Measurements from ENCODE around the gene UBASH3B. TPM values are rescaled to one million over a fixed set of nuclear protein-coding genes. Genes with fewer than 3 reads are reported as not detected.

UBASH3B gene
- total and polyA plus RNA-seq, 2 of the 13 experiments (the other 11 are each of a cell fraction or from before 2014, with no cell fraction given): 4.4 to 7.6 TPM

DNA sequence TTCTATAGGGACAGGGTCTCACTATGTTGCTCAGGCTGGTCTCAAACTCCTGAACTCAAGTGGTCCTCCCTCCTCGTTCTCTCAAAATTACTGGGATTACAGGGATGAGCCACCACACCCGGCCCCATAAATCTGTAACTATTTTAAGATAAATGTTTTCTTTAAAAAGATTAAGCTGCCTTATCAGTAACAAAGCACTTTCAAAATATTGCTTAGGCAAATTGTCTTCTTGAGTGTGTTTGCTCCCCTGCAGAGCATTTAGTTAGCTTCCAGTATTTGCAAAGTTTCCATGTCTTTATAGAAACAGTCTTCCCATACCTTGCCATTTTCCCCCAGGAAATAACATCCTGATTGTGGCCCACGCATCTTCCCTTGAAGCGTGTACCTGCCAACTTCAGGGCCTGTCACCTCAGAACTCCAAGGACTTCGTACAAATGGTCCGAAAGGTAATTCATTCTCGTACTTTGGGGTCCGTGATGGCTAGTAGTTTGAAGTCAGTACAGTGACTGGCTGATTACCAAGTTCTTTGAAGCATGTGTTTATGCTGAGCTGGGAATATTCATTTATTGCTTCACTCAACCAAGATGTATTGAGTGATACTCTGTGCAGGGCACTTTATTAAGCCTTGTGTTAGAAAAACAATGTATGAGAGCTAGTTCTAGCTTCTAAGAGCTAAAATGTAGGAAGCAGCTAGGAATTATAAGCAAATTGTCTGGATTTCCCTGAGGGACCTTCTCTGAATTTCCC is 152.4 kb downstream of the UBASH3B start:
- FAIRE-seq: no peak
- Histone ChIP-seq H3K27ac (ENCODE audit: extremely low read length, insufficient read depth, low read length) (no peak overlapping the region), H3K4me1 (ENCODE audit: insufficient read depth, low read length) (no peaks in the 10 kb centered on the region), H3K9me3 (ENCODE audit: low read length) (no peaks in the 10 kb centered on the region), H3K36me3 (replicated peaks in 1 of 2; ENCODE audit: control insufficient read depth in 1 of 2, insufficient read depth in 2 of 2, low read length in 2 of 2) (no peaks in the 10 kb centered on the region; a peak in 1 of 5 replicates), H4K20me1 (ENCODE audit: insufficient read depth, low read length) (no peaks in the 10 kb centered on the region), H3K79me2 (ENCODE audit: insufficient read depth, low read length) (no peaks in the 10 kb centered on the region), H3K4me2 (ENCODE audit: low read depth, low read length) (no peak overlapping the region), H3K27me3 (ENCODE audit: control insufficient read depth in 1 of 2, insufficient read depth in 2 of 2, low read length in 2 of 2) (no peaks in the 10 kb centered on the region), H3K4me3 (replicated peaks in 1 of 3; ENCODE audit: insufficient read depth in 1 of 3, low read depth in 2 of 3, low read length in 3 of 3) (no peak overlapping the region), H2AFZ (ENCODE audit: low read length) (no peak overlapping the region), H3K9ac (ENCODE audit: insufficient read depth, low read depth, low read length) (no peak overlapping the region)
- no peak for DNase-seq (ENCODE audit: low spot score)
- TF ChIP-seq, protein P1, sequence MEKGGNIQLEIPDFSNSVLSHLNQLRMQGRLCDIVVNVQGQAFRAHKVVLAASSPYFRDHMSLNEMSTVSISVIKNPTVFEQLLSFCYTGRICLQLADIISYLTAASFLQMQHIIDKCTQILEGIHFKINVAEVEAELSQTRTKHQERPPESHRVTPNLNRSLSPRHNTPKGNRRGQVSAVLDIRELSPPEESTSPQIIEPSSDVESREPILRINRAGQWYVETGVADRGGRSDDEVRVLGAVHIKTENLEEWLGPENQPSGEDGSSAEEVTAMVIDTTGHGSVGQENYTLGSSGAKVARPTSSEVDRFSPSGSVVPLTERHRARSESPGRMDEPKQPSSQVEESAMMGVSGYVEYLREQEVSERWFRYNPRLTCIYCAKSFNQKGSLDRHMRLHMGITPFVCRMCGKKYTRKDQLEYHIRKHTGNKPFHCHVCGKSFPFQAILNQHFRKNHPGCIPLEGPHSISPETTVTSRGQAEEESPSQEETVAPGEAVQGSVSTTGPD (CRISPR knock-in tag; IDR thresholded peaks at IDR 0.05): no peak
- TF ChIP-seq STAG1 (CRISPR knock-in tag; IDR thresholded peaks at IDR 0.05) (no peak), SCMH1 (CRISPR knock-in tag; IDR thresholded peaks at IDR 0.05; ENCODE audit: borderline replicate concordance) (no peak), ZNF34 (CRISPR knock-in tag; IDR thresholded peaks at IDR 0.05; ENCODE audit: borderline replicate concordance) (no peak), ZZZ3 (CRISPR knock-in tag; IDR thresholded peaks at IDR 0.05; ENCODE audit: borderline replicate concordance) (no peak), SOX5 (CRISPR knock-in tag; IDR thresholded peaks at IDR 0.05; ENCODE audit: borderline replicate concordance) (no peak), HES4 (CRISPR knock-in tag; IDR thresholded peaks at IDR 0.05; ENCODE audit: borderline replicate concordance) (no peak), ZNF616 (CRISPR knock-in tag; IDR thresholded peaks at IDR 0.05; ENCODE audit: low read depth) (no peak), XBP1 (CRISPR knock-in tag; IDR thresholded peaks at IDR 0.05) (no peak), ZNF383 (CRISPR knock-in tag; IDR thresholded peaks at IDR 0.05; ENCODE audit: borderline replicate concordance) (no peak), MED13 (CRISPR knock-in tag; IDR thresholded peaks at IDR 0.05) (no peak), ZFP36 (IDR thresholded peaks at IDR 0.05; ENCODE audit: borderline replicate concordance, low read depth, low read length, partially characterized antibody) (no peak)
- TF ChIP-seq, protein P2, sequence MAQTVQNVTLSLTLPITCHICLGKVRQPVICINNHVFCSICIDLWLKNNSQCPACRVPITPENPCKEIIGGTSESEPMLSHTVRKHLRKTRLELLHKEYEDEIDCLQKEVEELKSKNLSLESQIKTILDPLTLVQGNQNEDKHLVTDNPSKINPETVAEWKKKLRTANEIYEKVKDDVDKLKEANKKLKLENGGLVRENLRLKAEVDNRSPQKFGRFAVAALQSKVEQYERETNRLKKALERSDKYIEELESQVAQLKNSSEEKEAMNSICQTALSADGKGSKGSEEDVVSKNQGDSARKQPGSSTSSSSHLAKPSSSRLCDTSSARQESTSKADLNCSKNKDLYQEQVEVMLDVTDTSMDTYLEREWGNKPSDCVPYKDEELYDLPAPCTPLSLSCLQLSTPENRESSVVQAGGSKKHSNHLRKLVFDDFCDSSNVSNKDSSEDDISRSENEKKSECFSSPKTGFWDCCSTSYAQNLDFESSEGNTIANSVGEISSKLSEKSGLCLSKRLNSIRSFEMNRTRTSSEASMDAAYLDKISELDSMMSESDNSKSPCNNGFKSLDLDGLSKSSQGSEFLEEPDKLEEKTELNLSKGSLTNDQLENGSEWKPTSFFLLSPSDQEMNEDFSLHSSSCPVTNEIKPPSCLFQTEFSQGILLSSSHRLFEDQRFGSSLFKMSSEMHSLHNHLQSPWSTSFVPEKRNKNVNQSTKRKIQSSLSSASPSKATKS (CRISPR knock-in tag; IDR thresholded peaks at IDR 0.05): no peak
- TF ChIP-seq, protein P3, sequence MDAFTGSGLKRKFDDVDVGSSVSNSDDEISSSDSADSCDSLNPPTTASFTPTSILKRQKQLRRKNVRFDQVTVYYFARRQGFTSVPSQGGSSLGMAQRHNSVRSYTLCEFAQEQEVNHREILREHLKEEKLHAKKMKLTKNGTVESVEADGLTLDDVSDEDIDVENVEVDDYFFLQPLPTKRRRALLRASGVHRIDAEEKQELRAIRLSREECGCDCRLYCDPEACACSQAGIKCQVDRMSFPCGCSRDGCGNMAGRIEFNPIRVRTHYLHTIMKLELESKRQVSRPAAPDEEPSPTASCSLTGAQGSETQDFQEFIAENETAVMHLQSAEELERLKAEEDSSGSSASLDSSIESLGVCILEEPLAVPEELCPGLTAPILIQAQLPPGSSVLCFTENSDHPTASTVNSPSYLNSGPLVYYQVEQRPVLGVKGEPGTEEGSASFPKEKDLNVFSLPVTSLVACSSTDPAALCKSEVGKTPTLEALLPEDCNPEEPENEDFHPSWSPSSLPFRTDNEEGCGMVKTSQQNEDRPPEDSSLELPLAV (CRISPR knock-in tag; conservative IDR thresholded peaks at IDR 0.05; ENCODE audit: low read depth): no peak
- TF ChIP-seq, protein P4, sequence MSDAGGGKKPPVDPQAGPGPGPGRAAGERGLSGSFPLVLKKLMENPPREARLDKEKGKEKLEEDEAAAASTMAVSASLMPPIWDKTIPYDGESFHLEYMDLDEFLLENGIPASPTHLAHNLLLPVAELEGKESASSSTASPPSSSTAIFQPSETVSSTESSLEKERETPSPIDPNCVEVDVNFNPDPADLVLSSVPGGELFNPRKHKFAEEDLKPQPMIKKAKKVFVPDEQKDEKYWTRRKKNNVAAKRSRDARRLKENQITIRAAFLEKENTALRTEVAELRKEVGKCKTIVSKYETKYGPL (CRISPR knock-in tag; IDR thresholded peaks at IDR 0.05): no peak
- 86% methylated on average over 8 of the region's 8 CpGs for WGBS (ENCODE audit: low lambda C conversion rate)
- intact Hi-C loops (cut with micrococcal nuclease; ENCODE audit: unreplicated experiment): no loop called here
- POLR2A ChIA-PET: no interaction called here
- ATAC-seq: no peak
- in situ Hi-C loops (cut with HindIII; ENCODE audit: extremely low pct_ligation_motif_present, low pct_unique_long_range_greater_than_20kb): no loop called here
- CTCF ChIA-PET (ENCODE audit: low intra/inter-chr PET ratio, low total read pairs): no interaction called here
- BruUV-seq (replicated peaks): no TSS peak

All from HepG2 (cell line).